SJCRH30 (cell line): ENCODE data around the gene CHRNA5. TPM values are rescaled to one million over a fixed set of nuclear protein-coding genes. Genes with fewer than 3 reads are reported as not detected.
"Not testable (repeated sequence)": the region's sequence is repeated elsewhere in the genome, so short reads cannot be mapped to it uniquely, and the experiment has no call there.

ENCODE experiments used
- DNase-seq, 2 experiments: peaks; one replicate each; pipeline ENCODE4 v3.0.0-alpha.2; 2015 to 2020
- H3K27ac ChIP-seq: fragments of 250-450 bp; sonication (Bioruptor Pico); 2 replicates; pipeline ENCODE4 v1.5.1; 2020; ENCODE audit warnings: mild to moderate bottlenecking, moderate library complexity
- H3K27me3 ChIP-seq: fragments of 250-450 bp; sonication (Bioruptor Pico); 2 replicates; pipeline ENCODE4 v1.5.1; 2020; ENCODE audit warnings: mild to moderate bottlenecking, moderate library complexity
- H3K36me3 ChIP-seq: fragments of 250-450 bp; sonication (Bioruptor Pico); 2 replicates; pipeline ENCODE4 v1.5.1; 2020; ENCODE audit warnings: mild to moderate bottlenecking, moderate library complexity
- H3K4me1 ChIP-seq: fragments of 250-450 bp; sonication (Bioruptor Pico); 2 replicates; pipeline ENCODE4 v1.5.1; 2020; ENCODE audit warnings: mild to moderate bottlenecking, moderate library complexity
- H3K4me3 ChIP-seq: fragments of 250-450 bp; sonication (Bioruptor Pico); 2 replicates; pipeline ENCODE4 v1.5.1; 2020; ENCODE audit warnings: mild to moderate bottlenecking, moderate library complexity
- H3K9me3 ChIP-seq: fragments of 250-450 bp; sonication (Bioruptor Pico); replicated peaks from 2 replicates; pipeline ENCODE4 v1.5.1; 2020; ENCODE audit warnings: mild to moderate bottlenecking, moderate library complexity
- total RNA-seq: library from RNA; depleted of rRNA; stranded (reverse); fragments of >200 nt; shearing (Covaris generic); gene quantifications from 2 replicates; pipeline ENCODE4 v1.2.3, GENCODE V29; 2014

Gene CHRNA5
- total RNA-seq, 1 experiment from 2014 or later, result 19.2 TPM

DNA sequence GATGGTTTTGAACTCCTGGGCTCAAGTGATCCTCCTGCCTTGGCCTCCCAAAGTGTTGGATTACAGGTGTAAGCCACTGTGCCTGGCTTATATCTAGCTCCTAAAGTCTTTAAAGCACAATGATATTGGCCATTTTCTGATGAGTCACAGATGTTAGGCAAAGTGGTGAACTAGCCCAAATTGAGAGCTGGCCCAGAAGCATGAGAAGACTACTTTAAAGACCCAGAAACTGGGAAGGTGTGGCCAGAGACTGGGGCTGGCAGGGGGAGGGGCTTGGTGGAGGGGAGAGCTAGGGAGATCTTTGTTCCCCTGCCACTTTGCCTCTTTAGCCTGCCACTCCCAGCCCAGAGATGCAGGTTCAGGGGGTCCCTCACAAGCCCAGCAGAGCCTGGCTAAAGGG, 33.9 kb downstream of the CHRNA5 start:
- DNase-seq, result no peak
- Histone ChIP-seq H3K4me1 (no peaks in the 10 kb centered on the region), H3K4me3 (no peak overlapping the region), H3K36me3 (no peaks in the 10 kb centered on the region), H3K27ac (no peak overlapping the region), H3K9me3 (no peaks in the 10 kb centered on the region), H3K27me3 (no peaks in the 10 kb centered on the region)

DNA sequence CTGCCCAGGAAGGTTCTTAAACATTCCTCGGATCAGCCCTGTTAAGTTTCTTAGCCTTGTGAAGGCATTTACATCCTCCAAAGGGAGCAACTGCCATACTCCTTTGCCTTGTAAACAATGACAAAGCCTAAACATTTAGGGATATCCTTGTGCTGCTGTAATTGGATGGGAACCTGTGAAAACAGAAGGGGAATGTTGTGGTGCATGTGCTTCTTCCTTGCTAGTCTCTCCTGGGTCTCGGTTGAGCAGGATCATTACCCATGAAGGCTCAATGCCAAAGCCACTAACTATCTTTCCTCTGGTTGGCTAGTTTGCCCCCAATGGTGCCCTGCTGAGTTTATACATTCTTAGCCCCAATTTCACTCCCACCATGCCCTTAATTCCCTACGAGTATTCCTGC, 38.1 kb downstream of the CHRNA5 start:
- no peak overlapping the region for H3K27ac ChIP-seq
- H3K36me3 ChIP-seq, result no peaks in the 10 kb centered on the region
- no peaks in the 10 kb centered on the region for H3K27me3 ChIP-seq
- H3K4me1 ChIP-seq, result no peaks in the 10 kb centered on the region
- no peak overlapping the region for H3K4me3 ChIP-seq
- H3K9me3 ChIP-seq, result no peaks in the 10 kb centered on the region
- DNase-seq, result no peak

DNA sequence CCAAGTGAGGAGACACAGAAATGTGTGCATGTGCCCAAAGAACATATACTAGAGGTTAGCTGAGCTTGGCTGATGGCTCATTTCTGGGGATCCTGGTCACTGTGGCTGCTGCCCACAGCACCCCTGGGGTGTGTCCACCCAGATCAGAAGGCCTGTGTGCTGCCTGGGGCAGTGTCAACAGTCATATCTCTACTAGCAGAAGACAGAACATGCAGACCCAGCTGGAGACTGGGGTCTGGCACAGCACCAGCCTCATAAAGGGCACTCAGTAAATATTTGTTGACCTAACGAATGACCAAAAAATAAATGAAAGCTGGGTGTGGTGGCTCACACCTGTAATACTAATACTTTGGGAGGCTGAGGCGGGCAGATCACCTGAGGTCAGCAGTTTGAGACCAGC, 39.1 kb downstream of the CHRNA5 start:
- Histone ChIP-seq H3K27ac (no peak overlapping the region), H3K27me3 (no peaks in the 10 kb centered on the region), H3K36me3 (no peaks in the 10 kb centered on the region), H3K4me3 (no peak overlapping the region), H3K9me3 (no peaks in the 10 kb centered on the region), H3K4me1 (no peaks in the 10 kb centered on the region)
- no peak for DNase-seq

GRCh38 chr15:78605201-78605600, 39.9 kb downstream of the CHRNA5 start:
- no peak overlapping the region for H3K27ac ChIP-seq
- H3K9me3 ChIP-seq, result no peaks in the 10 kb centered on the region
- no peaks in the 10 kb centered on the region for H3K4me1 ChIP-seq
- no peaks in the 10 kb centered on the region for H3K27me3 ChIP-seq
- H3K4me3 ChIP-seq, result no peak overlapping the region
- H3K36me3 ChIP-seq, result no peaks in the 10 kb centered on the region
- DNase-seq, result no peak

DNA sequence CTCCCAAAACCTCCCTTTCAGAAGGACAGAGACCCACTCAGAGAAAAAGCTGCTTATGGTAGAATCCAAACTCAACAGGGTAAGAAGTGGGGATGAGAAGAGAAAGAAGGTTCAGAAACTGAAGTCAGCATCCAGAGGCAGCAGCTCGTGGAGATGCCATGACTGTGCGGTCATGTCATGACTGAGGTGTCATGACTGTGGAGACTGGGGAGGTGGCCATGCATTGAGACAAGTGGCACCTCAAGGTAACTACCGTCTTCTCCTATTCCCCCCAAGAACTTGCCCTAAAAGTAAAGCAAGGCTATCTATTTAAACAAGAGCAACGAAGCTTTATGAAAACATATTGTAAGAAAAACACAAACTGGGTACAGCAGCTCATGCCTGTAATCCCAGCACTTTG, 40.4 kb downstream of the CHRNA5 start:
- DNase-seq, result no peak
- H3K27ac ChIP-seq, result no peak overlapping the region
- H3K4me1 ChIP-seq, result no peaks in the 10 kb centered on the region
- no peak overlapping the region for H3K4me3 ChIP-seq
- no peaks in the 10 kb centered on the region for H3K36me3 ChIP-seq
- H3K27me3 ChIP-seq, result no peaks in the 10 kb centered on the region
- H3K9me3 ChIP-seq, result no peaks in the 10 kb centered on the region

GRCh38 chr15:78609551-78609950, 44.2 kb downstream of the CHRNA5 start:
- not testable (repeated sequence) for H3K27ac ChIP-seq, H3K4me3 ChIP-seq, H3K4me1 ChIP-seq, H3K27me3 ChIP-seq, H3K36me3 ChIP-seq, H3K9me3 ChIP-seq, DNase-seq

DNA sequence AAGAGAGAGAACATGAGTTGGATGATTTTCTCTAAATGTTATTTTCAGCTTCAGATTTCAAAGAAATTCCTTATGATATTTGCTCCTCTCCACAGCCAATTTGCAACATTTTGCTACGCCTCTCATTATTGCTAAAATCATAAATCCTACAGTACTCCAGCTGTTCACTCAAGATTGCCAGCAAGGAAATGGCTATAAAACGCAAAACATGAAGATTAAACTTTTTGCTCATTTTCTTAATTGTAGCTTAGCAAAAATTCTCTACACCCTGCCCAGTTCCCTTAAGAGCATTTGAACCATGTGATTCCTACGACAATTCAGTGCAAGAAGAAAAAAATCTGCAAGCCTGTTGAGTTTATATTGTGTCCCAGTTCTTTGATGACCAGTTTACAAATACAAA, 48.7 kb downstream of the CHRNA5 start:
- no peaks in the 10 kb centered on the region for H3K27me3 ChIP-seq
- H3K27ac ChIP-seq, result no peak overlapping the region
- H3K36me3 ChIP-seq, result no peaks in the 10 kb centered on the region
- H3K9me3 ChIP-seq, result no peaks in the 10 kb centered on the region
- no peaks in the 10 kb centered on the region; the same call in 1 of the 2 replicates for H3K4me1 ChIP-seq
- no peak for DNase-seq
- H3K4me3 ChIP-seq, result no peak overlapping the region

DNA sequence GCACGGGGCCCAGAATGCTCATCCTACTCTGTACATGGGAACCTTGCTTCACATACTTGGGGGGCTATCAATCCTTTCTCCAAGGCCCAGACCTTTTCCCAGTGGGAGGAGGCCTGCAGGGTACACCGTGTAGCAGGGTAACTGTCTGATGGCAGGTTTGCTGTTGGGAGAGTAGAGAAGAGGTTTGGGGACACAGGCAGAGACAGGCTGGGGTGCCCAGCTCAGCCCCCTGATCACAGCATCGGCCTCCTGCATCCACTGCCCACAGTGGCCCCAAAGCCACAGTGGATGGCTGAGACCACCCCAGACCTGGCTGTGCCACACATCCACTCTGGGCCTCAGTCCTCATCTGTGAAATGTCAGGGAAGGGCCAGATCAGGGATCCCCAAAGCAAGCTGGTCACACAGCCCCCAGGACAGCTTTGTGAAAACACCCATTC, 49.9 kb downstream of the CHRNA5 start:
- H3K27me3 ChIP-seq, result no peaks in the 10 kb centered on the region
- H3K9me3 ChIP-seq, result no peaks in the 10 kb centered on the region
- no peaks in the 10 kb centered on the region for H3K36me3 ChIP-seq
- DNase-seq, result no peak
- H3K4me1 ChIP-seq, result no peaks in the 10 kb centered on the region; the same call in 1 of the 2 replicates
- H3K27ac ChIP-seq, result no peak overlapping the region
- no peak overlapping the region for H3K4me3 ChIP-seq

DNA sequence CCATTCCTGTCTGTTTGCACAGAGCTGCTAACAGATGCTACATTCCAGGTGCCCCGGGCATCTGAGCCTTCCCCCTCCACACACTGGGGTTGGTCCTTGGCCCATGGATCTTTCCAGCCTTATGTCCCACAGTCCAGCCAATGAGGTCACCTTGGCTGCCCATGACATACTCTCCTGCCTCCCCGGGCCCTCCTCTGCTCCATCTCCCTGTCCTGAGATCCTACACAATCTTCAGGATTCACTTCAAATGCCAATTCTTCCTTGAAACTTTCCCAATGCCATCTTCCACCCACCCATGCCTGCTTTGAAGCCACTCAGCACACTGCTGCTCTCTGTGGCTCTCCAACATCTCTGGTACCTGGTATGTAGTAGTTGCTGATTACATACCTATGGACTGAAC, 51.2 kb downstream of the CHRNA5 start:
- no peaks in the 10 kb centered on the region; the same call in 1 of the 2 replicates for H3K4me1 ChIP-seq
- no peak overlapping the region for H3K4me3 ChIP-seq
- no peaks in the 10 kb centered on the region for H3K36me3 ChIP-seq
- DNase-seq, result no peak
- H3K9me3 ChIP-seq, result no peaks in the 10 kb centered on the region
- H3K27ac ChIP-seq, result no peak overlapping the region
- no peaks in the 10 kb centered on the region for H3K27me3 ChIP-seq

DNA sequence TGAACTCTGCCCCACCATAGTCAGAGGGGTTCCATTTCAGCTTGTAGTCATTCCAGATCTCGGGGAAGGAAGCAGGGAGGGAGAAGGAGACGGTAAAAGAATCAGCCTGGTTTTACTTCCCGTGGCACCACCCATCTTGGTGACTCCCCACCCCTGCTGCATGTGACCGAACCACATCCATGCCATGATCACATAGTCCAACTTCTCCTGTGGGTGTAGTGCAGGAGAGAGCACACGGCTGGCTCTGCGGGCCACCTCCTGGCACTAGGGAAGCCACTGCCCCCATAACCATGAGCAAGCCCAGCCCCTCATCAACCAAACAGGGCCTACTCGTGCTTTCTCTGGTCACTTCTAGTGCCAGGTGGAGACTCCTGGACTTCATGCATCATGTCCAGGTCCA, 51.8 kb downstream of the CHRNA5 start:
- no peaks in the 10 kb centered on the region for H3K9me3 ChIP-seq
- H3K27ac ChIP-seq, result no peak overlapping the region
- H3K27me3 ChIP-seq, result no peaks in the 10 kb centered on the region
- H3K4me3 ChIP-seq, result no peak overlapping the region
- no peak for DNase-seq
- no peaks in the 10 kb centered on the region for H3K36me3 ChIP-seq
- H3K4me1 ChIP-seq, result no peaks in the 10 kb centered on the region; the same call in 1 of the 2 replicates

GRCh38 chr15:78617516-78617915, 52.2 kb downstream of the CHRNA5 start:
- no peaks in the 10 kb centered on the region for H3K36me3 ChIP-seq
- H3K4me3 ChIP-seq, result no peak overlapping the region
- no peaks in the 10 kb centered on the region; the same call in 1 of the 2 replicates for H3K4me1 ChIP-seq
- no peaks in the 10 kb centered on the region for H3K27me3 ChIP-seq
- H3K9me3 ChIP-seq, result no peaks in the 10 kb centered on the region
- no peak for DNase-seq
- no peak overlapping the region for H3K27ac ChIP-seq

GRCh38 chr15:78618064-78618463, 52.7 kb downstream of the CHRNA5 start:
- H3K9me3 ChIP-seq, result no peaks in the 10 kb centered on the region
- no peaks in the 10 kb centered on the region; the same call in 1 of the 2 replicates for H3K4me1 ChIP-seq
- no peak overlapping the region for H3K27ac ChIP-seq
- no peaks in the 10 kb centered on the region for H3K36me3 ChIP-seq
- no peak for DNase-seq
- no peaks in the 10 kb centered on the region for H3K27me3 ChIP-seq
- H3K4me3 ChIP-seq, result no peak overlapping the region

DNA sequence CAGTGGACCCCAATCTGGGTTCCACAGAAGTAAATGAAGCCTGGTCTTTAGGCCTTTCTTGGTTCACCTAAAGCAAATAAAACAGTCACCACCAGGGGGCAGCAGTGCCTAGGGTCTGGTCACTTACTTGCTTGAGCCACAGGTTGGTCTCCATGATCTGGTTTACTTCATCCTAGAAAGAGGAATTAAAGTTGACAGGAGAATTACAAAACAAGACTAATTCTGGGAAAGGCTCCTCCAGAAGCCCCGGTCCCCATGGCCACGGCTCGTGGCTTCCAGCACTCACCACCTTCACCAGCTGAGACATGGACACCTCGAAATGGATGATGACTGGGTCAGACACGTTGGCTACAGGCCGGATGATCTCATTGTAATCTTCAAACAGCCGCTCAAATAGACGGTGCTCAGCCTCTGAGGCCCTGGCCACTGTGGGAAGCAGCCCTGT, 53.2 kb downstream of the CHRNA5 start:
- no peaks in the 10 kb centered on the region for H3K36me3 ChIP-seq
- no peaks in the 10 kb centered on the region; the same call in 1 of the 2 replicates for H3K4me1 ChIP-seq
- no peak overlapping the region for H3K27ac ChIP-seq
- H3K4me3 ChIP-seq, result no peak overlapping the region
- peak; percentile 80 to 92 for DNase-seq
- no peaks in the 10 kb centered on the region for H3K27me3 ChIP-seq
- H3K9me3 ChIP-seq, result no peaks in the 10 kb centered on the region

GRCh38 chr15:78619022-78619950, 54.0 kb downstream of the CHRNA5 start:
- no peak for DNase-seq
- H3K4me3 ChIP-seq, result no peak overlapping the region
- no peaks in the 10 kb centered on the region for H3K36me3 ChIP-seq
- H3K4me1 ChIP-seq, result no peaks in the 10 kb centered on the region; the same call in 1 of the 2 replicates
- H3K9me3 ChIP-seq, result no peaks in the 10 kb centered on the region
- H3K27ac ChIP-seq, result no peak overlapping the region
- H3K27me3 ChIP-seq, result no peaks in the 10 kb centered on the region

- no peaks in the 10 kb centered on the region for H3K27me3 ChIP-seq
- H3K4me1 ChIP-seq, result no peaks in the 10 kb centered on the region; the same call in 1 of the 2 replicates
- no peak for DNase-seq
- no peaks in the 10 kb centered on the region for H3K9me3 ChIP-seq
- H3K27ac ChIP-seq, result no peak overlapping the region
- H3K4me3 ChIP-seq, result no peak overlapping the region
- no peaks in the 10 kb centered on the region for H3K36me3 ChIP-seq
Measured at GRCh38 chr15:78620021-78620526, 54.8 kb downstream of the CHRNA5 start.
